ENCODE data around the gene ABCC4.

ABCC4 gene

GRCh38 chr13:95049772-95050171 is 251.5 kb downstream of the ABCC4 start:
- DNase-seq (ENCODE audit: low spot score), result no peak

DNA sequence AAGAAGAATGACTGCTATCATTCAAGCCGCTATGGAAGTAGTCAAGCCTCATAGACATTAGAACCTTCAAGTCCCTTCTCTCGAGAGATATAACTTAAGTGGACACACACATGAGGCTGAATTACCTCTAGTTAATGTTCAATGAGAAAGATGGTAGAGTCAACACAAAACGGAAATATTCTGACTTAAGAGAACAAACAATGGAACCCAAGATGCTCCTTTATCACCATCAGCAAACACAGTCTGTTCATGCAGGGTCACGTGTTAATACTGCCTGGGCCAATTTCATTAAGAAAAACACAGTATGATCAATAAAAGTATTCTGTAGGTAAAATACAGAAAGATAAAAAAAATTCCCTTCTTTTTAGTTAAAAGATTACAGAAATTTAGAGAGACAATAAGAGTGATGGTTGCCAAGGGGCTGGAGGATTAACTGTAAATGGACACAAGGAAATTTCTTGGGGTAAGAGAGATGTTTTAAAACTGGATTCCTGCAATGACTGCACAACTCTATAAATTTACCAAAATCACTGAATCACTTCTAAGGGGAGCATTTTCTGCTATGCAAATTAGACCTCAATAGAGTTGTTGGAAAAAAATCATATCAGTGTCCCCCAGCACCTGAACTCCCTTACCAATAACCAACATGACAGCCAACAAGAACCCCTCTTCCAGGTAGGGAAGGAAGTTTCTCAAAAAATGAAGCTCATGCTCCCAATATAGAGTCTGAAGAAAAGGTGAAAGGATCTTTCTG is 256.6 kb downstream of the ABCC4 start:
- no peak for DNase-seq (ENCODE audit: low spot score)

- no peak for DNase-seq (ENCODE audit: low spot score)
Observed at GRCh38 chr13:95039415-95039814, 261.8 kb downstream of the ABCC4 start.

- DNase-seq (ENCODE audit: low spot score), result no peak
Observed at GRCh38 chr13:95038949-95039348, 262.3 kb downstream of the ABCC4 start.

DNA sequence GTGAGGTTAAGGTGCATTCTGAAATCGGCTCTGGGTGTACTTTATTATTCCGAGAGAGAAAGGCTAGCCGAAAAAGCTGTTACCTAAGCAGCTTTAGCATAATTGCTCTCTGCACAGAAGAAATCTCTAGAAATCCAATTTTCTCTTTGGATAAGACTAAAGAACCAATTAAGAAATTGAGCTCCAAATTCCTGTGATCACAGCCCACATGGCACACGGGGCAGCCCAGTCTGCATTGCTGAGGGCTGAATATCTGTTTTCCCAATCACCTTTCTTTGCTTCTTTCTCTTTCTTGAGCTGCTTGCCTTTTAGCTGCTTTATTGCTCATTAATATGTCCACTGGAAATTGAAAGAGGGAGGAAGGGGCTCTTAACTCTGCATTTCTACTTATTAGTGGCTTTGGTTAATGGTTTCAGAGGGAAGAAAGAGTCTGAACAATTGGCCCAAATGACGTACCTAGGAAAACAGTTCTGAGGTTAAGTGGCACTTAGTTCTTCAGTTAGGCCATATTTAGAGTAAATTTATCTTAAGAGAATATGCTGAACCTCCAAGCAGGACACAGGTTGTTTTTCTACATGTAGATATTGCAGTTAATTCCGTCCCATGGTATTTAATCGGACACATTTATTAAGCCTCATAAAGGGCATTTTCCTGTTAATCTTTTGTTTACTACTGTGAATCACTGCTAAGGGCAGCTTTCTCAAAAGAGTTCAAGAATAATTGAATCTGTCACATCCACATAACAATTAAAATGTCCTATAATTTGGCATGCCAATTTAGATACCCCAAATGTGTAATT is 265.7 kb downstream of the ABCC4 start:
- DNase-seq (ENCODE audit: low spot score), result no peak

DNA sequence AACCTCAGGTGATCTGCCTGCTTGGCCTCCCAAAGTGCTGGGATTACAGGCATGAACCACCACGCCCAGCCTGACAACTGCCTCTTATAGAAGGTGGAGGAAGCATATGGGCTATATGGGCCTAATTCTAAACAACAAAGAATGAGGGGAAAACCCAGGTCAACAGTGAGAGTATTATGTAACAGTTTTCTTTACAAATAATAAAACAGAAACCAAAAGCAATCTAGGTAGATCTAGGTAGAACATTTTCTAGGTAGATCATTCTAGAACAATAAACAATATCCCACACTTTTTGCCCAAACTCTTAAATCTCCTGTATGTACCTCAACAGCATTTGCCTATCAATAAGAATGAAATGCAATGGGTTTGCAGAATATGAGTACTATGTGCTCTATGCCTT is 267.4 kb downstream of the ABCC4 start:
- DNase-seq (ENCODE audit: low spot score), result no peak

- DNase-seq (ENCODE audit: low spot score), result no peak
Observed at GRCh38 chr13:95032121-95032520, 269.1 kb downstream of the ABCC4 start.

GRCh38 chr13:95030821-95031343 is 270.4 kb downstream of the ABCC4 start:
- no peak for DNase-seq (ENCODE audit: low spot score)

DNA sequence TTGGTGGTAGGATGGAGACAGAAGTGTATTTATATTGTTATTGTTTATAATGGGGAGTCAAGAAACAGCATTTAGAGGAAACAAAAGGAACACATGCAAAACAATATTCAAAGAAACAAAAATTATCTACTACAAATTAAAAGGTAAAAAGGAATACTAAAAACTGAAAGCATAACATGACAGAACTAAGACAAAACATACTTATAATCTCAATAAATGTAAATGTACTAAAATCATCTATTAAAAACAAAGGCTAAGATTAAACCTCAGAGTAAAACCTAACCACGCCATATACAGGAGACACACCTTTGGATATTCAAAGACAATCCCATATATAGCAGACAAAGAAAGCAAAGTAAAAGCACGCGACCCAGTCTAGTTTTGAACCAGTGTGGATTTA is 273.6 kb downstream of the ABCC4 start:
- no peak for DNase-seq (ENCODE audit: low spot score)

- no peak for DNase-seq (ENCODE audit: low spot score)
Observed at GRCh38 chr13:95025116-95025515, 276.1 kb downstream of the ABCC4 start.

DNA sequence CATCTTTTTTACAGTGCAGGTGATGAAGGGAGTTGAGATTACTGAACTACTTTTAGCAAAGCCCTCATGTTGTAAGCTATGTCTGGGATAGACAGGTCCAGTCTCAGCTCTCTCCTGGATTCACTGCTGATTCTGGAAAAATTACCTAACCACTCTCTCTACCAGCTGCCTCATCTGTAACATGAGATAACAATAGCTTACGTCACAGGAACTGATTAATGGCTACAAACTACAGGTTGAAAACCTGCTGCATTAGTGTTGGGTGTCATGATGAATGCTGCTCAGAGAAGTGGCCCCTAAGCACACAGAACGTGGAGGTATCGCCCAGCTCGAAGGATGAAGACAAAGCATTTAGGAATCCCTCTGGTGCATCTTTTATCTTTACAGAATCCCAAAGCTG is 277.8 kb downstream of the ABCC4 start:
- DNase-seq (ENCODE audit: low spot score), result no peak

- no peak for DNase-seq (ENCODE audit: low spot score)
Observed at GRCh38 chr13:95020298-95020987, 280.8 kb downstream of the ABCC4 start.

- DNase-seq (ENCODE audit: low spot score), result no peak
Observed at GRCh38 chr13:95019886-95020285, 281.4 kb downstream of the ABCC4 start.

DNA sequence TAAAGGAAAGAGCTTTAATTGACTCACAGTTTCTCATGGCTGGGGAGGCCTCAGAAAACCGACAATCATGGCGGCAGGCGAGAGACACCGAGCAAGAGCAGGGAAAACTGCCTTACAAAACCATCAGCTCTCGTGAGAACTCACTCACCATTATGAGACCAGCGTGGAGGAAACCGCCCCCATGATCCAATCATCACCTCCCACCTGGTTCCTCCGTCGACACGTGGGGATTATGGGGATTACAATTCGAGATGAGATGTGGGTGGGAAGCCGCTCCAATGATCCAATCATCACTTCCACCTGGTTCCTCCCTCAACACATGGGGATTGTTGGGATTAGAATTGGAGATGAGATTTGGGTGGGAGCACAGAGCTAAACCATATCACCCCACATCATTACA is 293.9 kb downstream of the ABCC4 start:
- no peak for DNase-seq (ENCODE audit: low spot score)

- DNase-seq (ENCODE audit: low spot score), result no peak
Observed at GRCh38 chr13:95005300-95005699, 296.0 kb downstream of the ABCC4 start.

DNA sequence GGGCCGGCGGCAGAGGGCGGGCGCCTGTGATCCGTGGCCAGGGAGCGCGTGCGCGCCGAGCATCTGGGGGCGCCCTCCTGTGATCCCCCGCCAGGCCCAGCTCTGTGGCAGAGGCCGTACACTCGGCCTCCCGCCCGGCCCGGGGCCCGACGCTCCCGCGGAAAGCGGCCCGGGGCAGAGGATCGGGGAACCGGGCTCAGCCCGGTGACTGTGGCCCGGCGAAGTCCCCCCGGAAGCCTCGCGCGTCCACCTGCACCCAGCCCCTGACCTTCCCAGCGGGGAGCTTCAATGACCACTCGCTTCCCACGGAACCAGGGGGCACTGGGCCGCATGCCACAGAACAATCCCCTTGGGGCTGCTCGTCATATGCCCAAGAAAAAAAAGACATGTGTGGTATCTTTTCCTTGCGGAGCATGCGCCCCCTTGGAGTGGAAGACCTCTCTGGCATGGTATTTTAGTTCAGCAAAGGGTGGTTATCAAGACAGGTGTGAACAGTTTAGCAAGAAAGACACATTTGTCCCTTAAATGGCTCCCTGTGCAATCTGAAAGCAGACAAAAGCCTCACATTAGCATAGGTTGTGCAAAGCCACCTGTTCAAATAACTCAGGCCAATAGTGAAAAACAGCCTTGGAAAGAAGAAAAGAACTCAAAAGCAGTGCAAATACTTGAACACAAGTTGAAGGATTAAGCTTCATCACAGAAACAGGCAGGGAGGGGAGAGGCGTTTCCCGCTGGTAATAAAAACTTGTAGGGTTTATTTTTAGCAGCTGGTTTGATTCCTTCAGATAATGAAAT is 298.0 kb downstream of the ABCC4 start:
- no peak for DNase-seq (ENCODE audit: low spot score)

DNA sequence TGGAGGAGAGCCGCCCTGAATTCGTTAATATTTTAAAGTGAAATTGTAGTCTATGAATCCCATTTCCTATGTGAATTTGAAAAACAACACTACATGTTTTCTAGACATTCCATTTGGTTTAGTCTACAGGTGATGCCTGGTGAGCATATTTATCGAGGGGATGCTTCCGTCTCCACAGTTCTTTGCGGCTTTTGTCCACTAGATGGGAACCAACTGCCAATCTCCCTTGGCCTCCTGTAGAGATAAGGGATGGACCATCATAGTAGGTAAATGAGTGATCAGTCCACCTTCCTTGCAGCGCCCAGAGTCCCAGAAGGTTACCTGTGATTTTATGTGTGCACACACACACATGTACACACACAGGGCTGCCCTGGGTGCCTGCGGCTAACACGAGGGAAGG is 299.1 kb downstream of the ABCC4 start:
- no peak for DNase-seq (ENCODE audit: low spot score)

DNA sequence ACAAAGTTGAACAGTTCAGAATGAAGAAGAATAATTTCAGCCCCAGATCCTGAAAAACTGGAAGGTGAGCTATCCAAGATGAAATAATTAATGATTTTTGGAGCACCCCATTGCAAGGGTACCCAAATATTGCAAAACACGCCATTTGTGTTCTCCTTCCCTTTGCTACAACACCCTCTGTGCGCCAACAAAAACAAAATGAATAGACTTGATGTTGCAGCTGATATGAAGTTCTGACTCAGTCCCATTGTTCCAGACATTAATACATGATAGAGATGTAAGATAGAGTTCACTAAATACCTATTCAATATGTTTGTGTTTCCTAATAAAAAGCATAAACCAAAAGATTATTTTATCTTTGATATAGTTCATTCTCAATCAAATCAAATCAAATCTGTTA is 301.4 kb downstream of the ABCC4 start:
- DNase-seq (ENCODE audit: low spot score), result no peak

DNA sequence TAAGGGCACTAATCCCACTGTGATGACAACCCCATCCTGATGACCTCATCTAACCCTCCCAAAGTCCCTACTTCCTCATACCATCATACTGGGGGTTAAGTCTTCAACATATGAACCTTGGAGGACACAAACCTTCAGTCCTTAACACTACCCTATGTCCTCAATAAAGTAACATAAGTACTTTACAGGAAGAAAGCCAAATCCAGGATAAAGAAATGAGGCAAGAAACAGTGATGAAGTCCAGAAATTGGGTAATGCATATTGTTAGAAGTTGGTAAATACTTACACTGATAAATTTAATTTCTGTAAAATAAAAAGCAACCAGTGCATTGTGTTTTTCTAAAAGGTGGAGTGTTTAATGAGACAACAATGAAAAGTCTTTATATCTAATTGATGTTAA is 304.1 kb downstream of the ABCC4 start:
- DNase-seq (ENCODE audit: low spot score), result no peak

- DNase-seq (ENCODE audit: low spot score), result no peak
Observed at GRCh38 chr13:94996445-94996844, 304.8 kb downstream of the ABCC4 start.

DNA sequence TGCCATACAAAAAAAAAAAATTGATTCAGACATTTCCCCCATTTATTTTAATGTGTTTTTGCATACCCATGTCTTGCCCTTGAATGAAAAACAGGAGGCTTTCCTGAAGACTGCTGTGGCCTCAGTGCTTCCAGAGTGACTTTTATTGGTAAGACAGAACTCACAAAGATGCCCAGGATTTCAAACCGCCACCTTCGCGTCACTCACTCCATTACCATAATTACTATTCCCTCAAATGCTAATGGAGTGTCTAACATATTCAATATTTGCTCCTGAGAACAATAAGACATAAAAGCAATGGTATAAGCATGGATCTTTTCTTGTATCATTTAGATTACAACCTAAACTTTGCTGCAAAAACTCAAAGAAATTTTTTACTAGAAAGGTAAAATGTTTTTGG is 306.7 kb downstream of the ABCC4 start:
- no peak for DNase-seq (ENCODE audit: low spot score)

- no peak for DNase-seq (ENCODE audit: low spot score)
Observed at GRCh38 chr13:94993616-94994015, 307.6 kb downstream of the ABCC4 start.
